Breast epithelium (tissue), 4 donors: ENCODE data around the gene CUL1. TPM values are rescaled to one million over a fixed set of nuclear protein-coding genes. Genes with fewer than 3 reads are reported as not detected.

Experiments used
- DNase-seq, 2 donors: peaks; one replicate each; pipeline ENCODE4 v3.0.0-alpha.2; 2019; ENCODE audit warnings: low spot score in 2 of 2
- H3K27ac ChIP-seq, 2 donors: fragments of 200-600 bp; sonication (generic) in 1 of 2; one replicate each; pipeline ENCODE4 v1.5.1; 2016 to 2019; ENCODE audit warnings: mild to moderate bottlenecking in 1 of 2
- H3K27me3 ChIP-seq, 2 donors: fragments of 200-600 bp; sonication (generic) in 1 of 2; one replicate each; pipeline versions ENCODE4 v1.5.1 to v1.6.0; 2017 to 2019; ENCODE audit warnings: control low read depth in 1 of 2, mild to moderate bottlenecking in 1 of 2
- H3K36me3 ChIP-seq: fragments of 200-600 bp; one replicate; pipeline ENCODE4 v1.5.1; 2019
- H3K4me1 ChIP-seq, 2 donors: fragments of 200-600 bp; sonication (generic); one replicate each; pipeline ENCODE4 v1.5.1; 2016 to 2019; ENCODE audit warnings: control low read depth in 1 of 2
- H3K4me3 ChIP-seq, 3 donors: fragments of 200-600 bp; sonication (generic); 1 replicate in 2 of 3; 2 replicates in 1 of 3; pipeline ENCODE4 v1.5.1; 2016 to 2019; ENCODE audit warnings: mild to moderate bottlenecking in 3 of 3, moderate library complexity in 2 of 3
- H3K9me3 ChIP-seq, 2 donors: fragments of 200-600 bp; sonication (generic) in 1 of 2; one replicate each; pipeline ENCODE4 v1.5.1; 2016 to 2019; ENCODE audit warnings: control low read depth in 1 of 2
- POLR2A ChIP-seq: fragments of 450-650 bp; IDR thresholded peaks from one replicate; pipeline ENCODE4 v1.6.1; 2016; ENCODE audit warnings: antibody characterized with exemption, mild to moderate bottlenecking, moderate library complexity
- POLR2AphosphoS5 ChIP-seq, 3 donors: sonication (generic); formaldehyde crosslinking; IDR thresholded peaks; one replicate each; pipeline ENCODE4 v1.6.1; 2017; ENCODE audit warnings: antibody characterized with exemption in 3 of 3
- intact Hi-C: fragments of 100-400 bp; cut with DNase I; formaldehyde crosslinking; loops from one replicate; pipeline ENCODE4 v1.15.1; 2023; ENCODE audit warnings: low total_unique reads
- total RNA-seq, 3 donors: library from RNA; depleted of rRNA; stranded (reverse); fragments of >200 nt; gene quantifications; one replicate each; pipeline ENCODE4 v1.1.0, GENCODE V29; 2016
- TF ChIP-seq, protein P1 (sequence below), 3 donors: fragments of 450-650 bp; IDR thresholded peaks; one replicate each; pipeline ENCODE4 v1.5.1; 2016 to 2017; ENCODE audit warnings: antibody characterized with exemption in 3 of 3, mild to moderate bottlenecking in 3 of 3, moderate library complexity in 3 of 3

The CUL1 gene
- total RNA-seq, 3 donors from 2014 or later = 61.6 to 71.4 (median 65.4) TPM

DNA sequence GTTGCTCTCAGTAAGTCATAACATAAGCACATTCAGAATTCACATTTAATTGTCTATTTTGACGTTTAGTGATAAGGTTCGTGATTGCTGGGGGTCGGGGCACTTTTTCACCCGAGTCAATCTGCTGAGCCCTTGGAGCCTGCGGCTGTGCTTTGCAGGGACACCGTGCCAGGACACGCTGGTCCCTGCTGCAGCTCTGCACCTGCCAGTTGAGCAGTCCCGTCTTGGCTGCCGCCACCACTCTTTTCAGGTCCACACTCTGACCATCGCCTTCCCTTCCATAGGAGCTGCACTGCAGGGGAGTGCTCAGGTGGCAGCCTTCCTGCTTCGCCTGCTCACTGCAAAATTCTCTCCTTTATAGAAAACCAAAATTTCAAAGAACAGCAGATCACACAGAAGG lies 36.4 kb downstream of the CUL1 start:
- Histone ChIP-seq H3K4me1 (no peaks in the 10 kb centered on the region), H3K36me3 (peaks cover 4% of the 10 kb centered on the region)

GRCh38 chr7:148735967-148736366 lies 37.3 kb downstream of the CUL1 start:
- Histone ChIP-seq H3K27me3 (no peaks in the 10 kb centered on the region), H3K36me3 (peaks cover 8% of the 10 kb centered on the region), H3K27ac (no peak overlapping the region), H3K4me1 (no peaks in the 10 kb centered on the region), H3K4me3 (no peak overlapping the region), H3K9me3 (no peaks in the 10 kb centered on the region)
- no peak for DNase-seq
- TF ChIP-seq, protein P1, sequence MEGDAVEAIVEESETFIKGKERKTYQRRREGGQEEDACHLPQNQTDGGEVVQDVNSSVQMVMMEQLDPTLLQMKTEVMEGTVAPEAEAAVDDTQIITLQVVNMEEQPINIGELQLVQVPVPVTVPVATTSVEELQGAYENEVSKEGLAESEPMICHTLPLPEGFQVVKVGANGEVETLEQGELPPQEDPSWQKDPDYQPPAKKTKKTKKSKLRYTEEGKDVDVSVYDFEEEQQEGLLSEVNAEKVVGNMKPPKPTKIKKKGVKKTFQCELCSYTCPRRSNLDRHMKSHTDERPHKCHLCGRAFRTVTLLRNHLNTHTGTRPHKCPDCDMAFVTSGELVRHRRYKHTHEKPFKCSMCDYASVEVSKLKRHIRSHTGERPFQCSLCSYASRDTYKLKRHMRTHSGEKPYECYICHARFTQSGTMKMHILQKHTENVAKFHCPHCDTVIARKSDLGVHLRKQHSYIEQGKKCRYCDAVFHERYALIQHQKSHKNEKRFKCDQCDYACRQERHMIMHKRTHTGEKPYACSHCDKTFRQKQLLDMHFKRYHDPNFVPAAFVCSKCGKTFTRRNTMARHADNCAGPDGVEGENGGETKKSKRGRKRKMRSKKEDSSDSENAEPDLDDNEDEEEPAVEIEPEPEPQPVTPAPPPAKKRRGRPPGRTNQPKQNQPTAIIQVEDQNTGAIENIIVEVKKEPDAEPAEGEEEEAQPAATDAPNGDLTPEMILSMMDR (IDR thresholded peaks at IDR 0.05) = no peak
- no peak for TF ChIP-seq POLR2AphosphoS5 (IDR thresholded peaks at IDR 0.05)
- TF ChIP-seq POLR2A = no peak
- intact Hi-C loops = no loop called here

More for the DNA sequence above, 36.4 kb downstream of the CUL1 start:
- H3K27me3 ChIP-seq = no peaks in the 10 kb centered on the region
- no peak for TF ChIP-seq POLR2A
- TF ChIP-seq POLR2AphosphoS5 (IDR thresholded peaks at IDR 0.05) = no peak
- TF ChIP-seq, protein P1 (IDR thresholded peaks at IDR 0.05) = no peak
- H3K27ac ChIP-seq = no peak overlapping the region
- intact Hi-C loops = no loop called here
- no peaks in the 10 kb centered on the region for H3K9me3 ChIP-seq
- no peak for DNase-seq
- no peak overlapping the region for H3K4me3 ChIP-seq

GRCh38 chr7:148738737-148739535 lies 40.2 kb downstream of the CUL1 start:
- intact Hi-C loops = no loop called here
- Histone ChIP-seq H3K4me1 (no peaks in the 10 kb centered on the region), H3K36me3 (peaks cover 8% of the 10 kb centered on the region), H3K27me3 (no peaks in the 10 kb centered on the region), H3K27ac (no peak overlapping the region), H3K9me3 (no peaks in the 10 kb centered on the region), H3K4me3 (no peak overlapping the region)
- TF ChIP-seq POLR2AphosphoS5 (IDR thresholded peaks at IDR 0.05) = no peak
- no peak for TF ChIP-seq POLR2A
- TF ChIP-seq, protein P1 (IDR thresholded peaks at IDR 0.05) = no peak
- DNase-seq = no peak

- intact Hi-C loops = no loop called here
- Histone ChIP-seq H3K4me3 (no peak overlapping the region), H3K4me1 (no peaks in the 10 kb centered on the region), H3K36me3 (no peaks in the 10 kb centered on the region), H3K27me3 (no peaks in the 10 kb centered on the region), H3K27ac (no peak overlapping the region), H3K9me3 (no peaks in the 10 kb centered on the region)
- TF ChIP-seq POLR2A = no peak
- TF ChIP-seq, protein P1 (IDR thresholded peaks at IDR 0.05) = no peak
- no peak for TF ChIP-seq POLR2AphosphoS5 (IDR thresholded peaks at IDR 0.05)
- no peak for DNase-seq
Measured at GRCh38 chr7:148746135-148746534, 47.4 kb downstream of the CUL1 start.

GRCh38 chr7:148747274-148747673 lies 48.6 kb downstream of the CUL1 start:
- intact Hi-C loops = no loop called here
- no peak for DNase-seq
- Histone ChIP-seq H3K9me3 (no peaks in the 10 kb centered on the region), H3K27ac (no peak overlapping the region), H3K27me3 (no peaks in the 10 kb centered on the region), H3K36me3 (no peaks in the 10 kb centered on the region), H3K4me3 (no peak overlapping the region), H3K4me1 (no peaks in the 10 kb centered on the region)
- TF ChIP-seq POLR2AphosphoS5 (IDR thresholded peaks at IDR 0.05) (no peak), POLR2A (no peak)
- TF ChIP-seq, protein P1 (IDR thresholded peaks at IDR 0.05) = no peak
